Right atrium auricular region (tissue), 2 donors: ENCODE results near the gene ADGRG6. TPM values are rescaled to one million over a fixed set of nuclear protein-coding genes. Genes with fewer than 3 reads are reported as not detected.

Experiments
- DNase-seq: peaks from one replicate; pipeline ENCODE4 v3.0.0-alpha.2; 2019; ENCODE audit warnings: low spot score
- H3K27ac ChIP-seq, 2 donors: fragments of 200-600 bp; sonication (generic); 1 replicate in 1 of 2; 2 replicates in 1 of 2; pipeline ENCODE4 v1.5.1; 2016 to 2019
- H3K27me3 ChIP-seq, 2 donors: fragments of 200-600 bp; sonication (generic); one replicate each; pipeline versions ENCODE4 v1.5.1 to v1.6.0; 2017 to 2019
- H3K36me3 ChIP-seq: fragments of 200-600 bp; sonication (generic); one replicate; pipeline ENCODE4 v1.5.1; 2016
- H3K4me1 ChIP-seq, 2 donors: fragments of 200-600 bp; sonication (generic); one replicate each; pipeline versions ENCODE4 v1.5.1 to v1.6.0; 2017 to 2019
- H3K4me3 ChIP-seq, 2 donors: fragments of 200-600 bp; sonication (generic); 1 replicate in 1 of 2; 2 replicates in 1 of 2; pipeline ENCODE4 v1.5.1; 2017 to 2019; ENCODE audit warnings: mild to moderate bottlenecking in 1 of 2, moderate library complexity in 1 of 2
- H3K9me3 ChIP-seq, 2 donors: fragments of 200-600 bp; sonication (generic); one replicate each; pipeline ENCODE4 v1.5.1; 2019
- total RNA-seq, 2 donors: library from RNA; depleted of rRNA; stranded (reverse); fragments of >200 nt; gene quantifications; one replicate each; pipeline ENCODE4 v1.1.0, GENCODE V29; 2016
- TF ChIP-seq, protein P1 (sequence below), 2 donors: fragments of 200-600 bp; sonication (generic); IDR thresholded peaks; one replicate each; pipeline ENCODE4 v1.5.1; 2019; ENCODE audit warnings: antibody characterized with exemption in 2 of 2

Gene ADGRG6
- total RNA-seq, 2 donors from 2014 or later: 9.2 to 20.6 TPM

GRCh38 chr6:142292166-142292924 lies 9.5 kb upstream of the ADGRG6 start:
- no peak for DNase-seq
- no peaks in the 10 kb centered on the region for H3K4me1 ChIP-seq
- no peaks in the 10 kb centered on the region for H3K36me3 ChIP-seq
- no peak overlapping the region for H3K27ac ChIP-seq
- TF ChIP-seq, protein P1, sequence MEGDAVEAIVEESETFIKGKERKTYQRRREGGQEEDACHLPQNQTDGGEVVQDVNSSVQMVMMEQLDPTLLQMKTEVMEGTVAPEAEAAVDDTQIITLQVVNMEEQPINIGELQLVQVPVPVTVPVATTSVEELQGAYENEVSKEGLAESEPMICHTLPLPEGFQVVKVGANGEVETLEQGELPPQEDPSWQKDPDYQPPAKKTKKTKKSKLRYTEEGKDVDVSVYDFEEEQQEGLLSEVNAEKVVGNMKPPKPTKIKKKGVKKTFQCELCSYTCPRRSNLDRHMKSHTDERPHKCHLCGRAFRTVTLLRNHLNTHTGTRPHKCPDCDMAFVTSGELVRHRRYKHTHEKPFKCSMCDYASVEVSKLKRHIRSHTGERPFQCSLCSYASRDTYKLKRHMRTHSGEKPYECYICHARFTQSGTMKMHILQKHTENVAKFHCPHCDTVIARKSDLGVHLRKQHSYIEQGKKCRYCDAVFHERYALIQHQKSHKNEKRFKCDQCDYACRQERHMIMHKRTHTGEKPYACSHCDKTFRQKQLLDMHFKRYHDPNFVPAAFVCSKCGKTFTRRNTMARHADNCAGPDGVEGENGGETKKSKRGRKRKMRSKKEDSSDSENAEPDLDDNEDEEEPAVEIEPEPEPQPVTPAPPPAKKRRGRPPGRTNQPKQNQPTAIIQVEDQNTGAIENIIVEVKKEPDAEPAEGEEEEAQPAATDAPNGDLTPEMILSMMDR (IDR thresholded peaks at IDR 0.05): no peak
- H3K27me3 ChIP-seq: no peaks in the 10 kb centered on the region
- no peak overlapping the region for H3K4me3 ChIP-seq
- H3K9me3 ChIP-seq: no peaks in the 10 kb centered on the region

DNA sequence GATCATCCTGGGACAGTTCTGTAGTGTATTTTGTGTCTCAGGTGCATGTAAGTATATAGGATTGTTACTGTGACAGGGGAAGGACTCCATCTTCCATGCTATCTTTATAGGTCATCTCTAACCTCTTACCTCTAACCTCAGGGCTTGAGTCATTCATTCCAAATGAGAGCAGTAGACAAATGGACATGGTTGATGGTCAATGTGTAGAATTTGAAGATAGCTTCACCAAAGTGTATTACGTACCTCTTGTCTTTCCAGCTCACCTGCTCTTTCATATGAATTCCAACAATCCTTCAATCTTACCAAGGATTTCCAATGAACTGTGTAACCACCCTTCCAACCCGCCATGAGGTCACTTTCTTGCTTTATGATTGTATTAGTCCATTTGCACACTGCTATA lies 8.7 kb upstream of the ADGRG6 start:
- H3K27me3 ChIP-seq: no peaks in the 10 kb centered on the region
- H3K4me1 ChIP-seq: no peaks in the 10 kb centered on the region
- H3K4me3 ChIP-seq: no peak overlapping the region
- H3K9me3 ChIP-seq: no peaks in the 10 kb centered on the region
- TF ChIP-seq, protein P1 (IDR thresholded peaks at IDR 0.05): no peak
- no peak for DNase-seq
- no peak overlapping the region for H3K27ac ChIP-seq
- no peaks in the 10 kb centered on the region for H3K36me3 ChIP-seq

GRCh38 chr6:142294679-142295078 lies 7.1 kb upstream of the ADGRG6 start:
- Histone ChIP-seq H3K36me3 (no peaks in the 10 kb centered on the region), H3K27me3 (no peaks in the 10 kb centered on the region), H3K9me3 (no peaks in the 10 kb centered on the region), H3K4me3 (no peak overlapping the region), H3K4me1 (no peaks in the 10 kb centered on the region), H3K27ac (no peak overlapping the region)
- TF ChIP-seq, protein P1 (IDR thresholded peaks at IDR 0.05): no peak
- DNase-seq: no peak

DNA sequence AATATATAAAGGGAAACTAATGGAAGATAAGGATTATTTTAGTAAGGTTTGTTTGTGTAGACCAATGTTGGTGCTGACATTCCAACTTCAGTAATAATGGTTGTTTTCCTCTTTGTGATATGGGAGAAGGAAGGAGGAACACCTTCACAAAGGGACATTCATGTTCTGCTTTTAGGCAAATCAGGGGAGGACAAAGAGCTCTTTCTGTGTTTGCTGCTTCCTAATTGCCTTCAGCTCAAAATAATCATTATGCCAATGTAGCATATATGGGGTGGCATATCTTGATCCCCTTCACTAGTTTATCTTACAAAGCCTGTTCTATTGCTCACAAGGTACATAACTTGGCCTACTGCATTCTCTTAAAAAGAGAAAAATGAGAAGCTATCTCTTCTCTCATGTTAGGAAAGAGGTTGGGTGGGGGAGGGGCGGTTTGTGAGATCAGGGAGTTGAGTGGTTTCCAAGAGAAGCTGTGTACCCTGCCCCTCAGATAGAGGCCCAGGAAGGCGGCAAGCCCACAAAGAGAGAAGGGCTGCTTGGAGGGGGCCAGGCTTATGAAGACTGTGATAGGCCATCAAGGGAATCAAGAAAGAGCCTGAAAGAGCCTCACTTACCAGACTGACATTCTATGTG lies 4.7 kb upstream of the ADGRG6 start:
- no peaks in the 10 kb centered on the region for H3K9me3 ChIP-seq
- H3K36me3 ChIP-seq: no peaks in the 10 kb centered on the region
- TF ChIP-seq, protein P1 (IDR thresholded peaks at IDR 0.05): no peak
- H3K27me3 ChIP-seq: peaks cover 0 to 5% of the 10 kb centered on the region in 2 donors
- no peak for DNase-seq
- no peak overlapping the region for H3K27ac ChIP-seq
- H3K4me1 ChIP-seq: peaks cover 0 to 10% of the 10 kb centered on the region in 2 donors
- no peak overlapping the region for H3K4me3 ChIP-seq

GRCh38 chr6:142297605-142297995 lies 4.2 kb upstream of the ADGRG6 start:
- Histone ChIP-seq H3K4me1 (peaks cover 0 to 10% of the 10 kb centered on the region in 2 donors), H3K36me3 (no peaks in the 10 kb centered on the region), H3K4me3 (no peak overlapping the region), H3K27ac (no peak overlapping the region), H3K9me3 (no peaks in the 10 kb centered on the region), H3K27me3 (peaks cover 0 to 9% of the 10 kb centered on the region in 2 donors)
- TF ChIP-seq, protein P1 (IDR thresholded peaks at IDR 0.05): no peak
- DNase-seq: no peak
